H9 (cell line): ENCODE data around the gene ZG16. TPM values are rescaled to one million over a fixed set of nuclear protein-coding genes. Genes with fewer than 3 reads are reported as not detected.

Experiments
- DNase-seq: peaks from one replicate; pipeline ENCODE4 v3.0.0-alpha.2; 2017
- H2AFZ ChIP-seq: one replicate; pipeline ENCODE4 v1.6.1; 2013; ENCODE audit warnings: mild to moderate bottlenecking, low read length, control low read depth, moderate library complexity
- H2AK5ac ChIP-seq: 2 replicates; pipeline ENCODE4 v1.6.1; 2013; ENCODE audit warnings: low read length, control low read depth, mixed read lengths; ENCODE audit not compliant: insufficient read length
- H2BK120ac ChIP-seq: one replicate; pipeline ENCODE4 v1.6.1; 2013; ENCODE audit warnings: low read depth, mild to moderate bottlenecking, low read length, control low read depth, inconsistent platforms; ENCODE audit not compliant: poor library complexity, severe bottlenecking
- H2BK12ac ChIP-seq: 2 replicates; pipeline ENCODE4 v1.6.1; 2013; ENCODE audit warnings: low read length, control low read depth, mixed read lengths, low read depth; ENCODE audit not compliant: insufficient read length
- H2BK15ac ChIP-seq: 2 replicates; pipeline ENCODE4 v1.6.1; 2013; ENCODE audit warnings: low read depth, low read length, control low read depth
- H2BK20ac ChIP-seq: one replicate; pipeline ENCODE4 v1.6.1; 2013; ENCODE audit warnings: low read depth, mild to moderate bottlenecking, low read length, control low read depth, inconsistent platforms; ENCODE audit not compliant: poor library complexity, severe bottlenecking
- H2BK5ac ChIP-seq: 2 replicates; pipeline ENCODE4 v1.6.1; 2013; ENCODE audit warnings: low read length, control low read depth, mixed read lengths; ENCODE audit not compliant: insufficient read length
- H3K14ac ChIP-seq: 2 replicates; pipeline ENCODE4 v1.6.1; 2013; ENCODE audit warnings: low read length, control low read depth; ENCODE audit not compliant: insufficient read depth
- H3K18ac ChIP-seq: 2 replicates; pipeline ENCODE4 v1.6.1; 2013; ENCODE audit warnings: low read depth, mild to moderate bottlenecking, mixed read lengths, low read length, control low read depth; ENCODE audit not compliant: insufficient read length
- H3K23ac ChIP-seq: 2 replicates; pipeline ENCODE4 v1.6.1; 2013; ENCODE audit warnings: low read length, control low read depth, mixed read lengths, low read depth; ENCODE audit not compliant: insufficient read length
- H3K23me2 ChIP-seq: 2 replicates; pipeline ENCODE4 v1.6.1; 2013; ENCODE audit warnings: low read depth, mild to moderate bottlenecking, mixed read lengths, low read length, control low read depth; ENCODE audit not compliant: insufficient read length, poor library complexity, severe bottlenecking
- H3K27ac ChIP-seq: 2 replicates; pipeline ENCODE4 v1.5.1; 2013; ENCODE audit warnings: low read length, control low read depth, mixed read lengths, low read depth; ENCODE audit not compliant: insufficient read length
- H3K27me3 ChIP-seq: 2 replicates; pipeline ENCODE4 v1.6.1; 2013; ENCODE audit warnings: low read length, control low read depth, inconsistent platforms; ENCODE audit not compliant: insufficient read depth
- H3K4ac ChIP-seq: 2 replicates; pipeline ENCODE4 v1.6.1; 2013; ENCODE audit warnings: low read depth, mild to moderate bottlenecking, control low read depth, inconsistent platforms, low read length, moderate library complexity
- H3K4me1 ChIP-seq: 2 replicates; pipeline ENCODE4 v1.6.1; 2013; ENCODE audit warnings: low read length, control low read depth, inconsistent platforms; ENCODE audit not compliant: insufficient read depth
- H3K4me2 ChIP-seq: 2 replicates; pipeline ENCODE4 v1.6.1; 2013; ENCODE audit warnings: low read length, control low read depth, mixed read lengths; ENCODE audit not compliant: insufficient read length, insufficient read depth
- H3K56ac ChIP-seq: 2 replicates; pipeline ENCODE4 v1.6.1; 2013; ENCODE audit warnings: low read depth, mild to moderate bottlenecking, mixed read lengths, low read length, control low read depth; ENCODE audit not compliant: insufficient read length
- H3K79me1 ChIP-seq: 2 replicates; pipeline ENCODE4 v1.6.1; 2013; ENCODE audit warnings: low read depth, mild to moderate bottlenecking, moderate library complexity, low read length, control low read depth, inconsistent platforms; ENCODE audit not compliant: insufficient read depth, poor library complexity, severe bottlenecking
- H3K79me2 ChIP-seq: 2 replicates; pipeline ENCODE4 v1.6.1; 2013; ENCODE audit warnings: low read length, control low read depth, inconsistent platforms; ENCODE audit not compliant: insufficient read depth
- H3K9ac ChIP-seq: 2 replicates; pipeline ENCODE4 v1.6.1; 2013; ENCODE audit warnings: low read length, control low read depth, mixed read lengths; ENCODE audit not compliant: insufficient read length; ENCODE audit errors: extremely low read depth
- H3K9me3 ChIP-seq: one replicate; pipeline ENCODE4 v1.6.1; 2013; ENCODE audit warnings: low read depth, low read length, inconsistent platforms; ENCODE audit not compliant: control insufficient read depth
- H3T11ph ChIP-seq: one replicate; pipeline ENCODE4 v1.6.1; 2013; ENCODE audit warnings: mild to moderate bottlenecking, low read length, control low read depth, inconsistent platforms
- H4K20me1 ChIP-seq: one replicate; pipeline ENCODE4 v1.6.1; 2013; ENCODE audit not compliant: control insufficient read depth, insufficient read length, insufficient read depth
- H4K5ac ChIP-seq: 2 replicates; pipeline ENCODE4 v1.6.1; 2013; ENCODE audit warnings: low read depth, mild to moderate bottlenecking, mixed read lengths, low read length, control low read depth; ENCODE audit not compliant: insufficient read length
- H4K8ac ChIP-seq: replicated peaks from 2 replicates; pipeline ENCODE4 v1.6.1; 2013; ENCODE audit warnings: low read length, control low read depth, mixed read lengths, low read depth; ENCODE audit not compliant: insufficient read length
- H4K91ac ChIP-seq: 2 replicates; pipeline ENCODE4 v1.6.1; 2013; ENCODE audit warnings: low read depth, mild to moderate bottlenecking, moderate library complexity, mixed read lengths, low read length, control low read depth; ENCODE audit not compliant: insufficient read length
- H3K27ac Mint-ChIP-seq, 3 experiments: 2 replicates in 2 of 3; 3 replicates in 1 of 3; pipeline ENCODE4 v1.8.0; 2020 to 2021; ENCODE audit warnings: mixed read lengths in 3 of 3, mild to moderate bottlenecking in 1 of 3, moderate library complexity in 1 of 3
- H3K27me3 Mint-ChIP-seq: 2 replicates; pipeline ENCODE4 v1.8.0; 2021; ENCODE audit warnings: low read depth, mild to moderate bottlenecking, moderate library complexity, mixed read lengths
- H3K36me3 Mint-ChIP-seq, 3 experiments: 2 replicates in 2 of 3; 3 replicates in 1 of 3; pipeline ENCODE4 v1.8.0; 2020 to 2021; ENCODE audit warnings: low read depth in 3 of 3, mixed read lengths in 3 of 3; ENCODE audit not compliant: insufficient read depth in 1 of 3
- H3K4me1 Mint-ChIP-seq, 2 experiments: 2 replicates each; pipeline ENCODE4 v1.8.0; 2020; ENCODE audit warnings: mixed read lengths in 2 of 2
- H3K4me3 Mint-ChIP-seq, 2 experiments: 2 replicates in 1 of 2; 3 replicates in 1 of 2; pipeline ENCODE4 v1.8.0; 2020 to 2021; ENCODE audit warnings: mild to moderate bottlenecking in 2 of 2, mixed read lengths in 2 of 2, moderate library complexity in 1 of 2
- H3K9me3 Mint-ChIP-seq, 2 experiments: 2 replicates in 1 of 2; 3 replicates in 1 of 2; pipeline ENCODE4 v1.8.0; 2020; ENCODE audit warnings: mild to moderate bottlenecking in 2 of 2, mixed read lengths in 2 of 2, moderate library complexity in 1 of 2
- WGBS: extraction: QIAGEN DNeasy Blood & Tissue Kit; methylation state at CpG from one replicate; pipeline ENCODE4 v1.1.7; 2013; ENCODE audit warnings: missing lambda C conversion rate, low lambda C conversion rate, mixed read lengths; ENCODE audit not compliant: insufficient read length; ENCODE audit errors: extremely low coverage; 5-methylcytosine and 5-hydroxymethylcytosine counted together
- total RNA-seq: library from RNA; stranded (reverse); gene quantifications from 2 replicates; pipeline ENCODE4 v1.2.1, GENCODE V29; 2021
- TF ChIP-seq, protein P1 (sequence below): fragments of 200-600 bp; sonication (generic); conservative IDR thresholded peaks from 3 replicates; pipeline ENCODE4 v1.8.0; 2021; ENCODE audit warnings: antibody characterized with exemption, mild to moderate bottlenecking

Gene ZG16
- total RNA-seq, 1 experiment from 2014 or later, result not detected

DNA sequence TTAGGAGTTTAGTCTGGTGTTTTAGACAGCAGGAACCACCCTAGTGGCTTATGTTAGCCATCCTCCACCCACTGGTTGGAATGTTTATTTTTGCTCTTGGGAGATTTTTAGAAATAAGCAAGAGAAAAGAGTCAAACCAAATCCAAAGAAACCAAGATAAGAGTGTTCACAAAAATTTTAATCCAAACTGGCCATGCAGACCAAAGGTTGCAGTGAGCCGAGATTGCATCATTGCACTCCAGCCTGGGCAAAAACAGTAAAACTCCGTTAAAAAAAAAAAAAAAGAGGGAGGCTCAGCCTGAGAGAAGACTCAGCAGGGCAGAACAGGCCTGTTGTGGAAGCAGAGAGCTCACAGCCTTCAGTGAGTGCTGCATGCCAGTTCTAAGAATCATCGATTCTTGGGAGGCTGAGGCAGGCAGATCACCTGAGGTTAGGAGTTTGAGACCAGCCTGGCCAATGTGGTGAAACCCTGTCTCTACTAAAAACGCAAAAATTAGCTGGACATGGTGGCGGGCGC is 20.0 kb upstream of the ZG16 start:
- no peak overlapping the region for H2BK15ac ChIP-seq
- H2AK5ac ChIP-seq, result no peak overlapping the region
- Mint-ChIP-seq H3K4me3 (no peak overlapping the region), H3K4me1 (peaks cover 5 to 17% of the 10 kb centered on the region in 2 experiments; a peak in 2 of 4 replicates), H3K27ac (peak overlapping the region in 1 of 3 experiments; percentile 93; a peak in 3 of 7 replicates), H3K9me3 (no peaks in the 10 kb centered on the region; a peak in 1 of 5 replicates), H3K36me3 (no peaks in the 10 kb centered on the region), H3K27me3 (peaks cover 2% of the 10 kb centered on the region)
- H2BK5ac ChIP-seq, result no peak overlapping the region
- H3K4me2 ChIP-seq, result no peak overlapping the region
- no peaks in the 10 kb centered on the region for H3K27me3 ChIP-seq
- TF ChIP-seq, protein P1, sequence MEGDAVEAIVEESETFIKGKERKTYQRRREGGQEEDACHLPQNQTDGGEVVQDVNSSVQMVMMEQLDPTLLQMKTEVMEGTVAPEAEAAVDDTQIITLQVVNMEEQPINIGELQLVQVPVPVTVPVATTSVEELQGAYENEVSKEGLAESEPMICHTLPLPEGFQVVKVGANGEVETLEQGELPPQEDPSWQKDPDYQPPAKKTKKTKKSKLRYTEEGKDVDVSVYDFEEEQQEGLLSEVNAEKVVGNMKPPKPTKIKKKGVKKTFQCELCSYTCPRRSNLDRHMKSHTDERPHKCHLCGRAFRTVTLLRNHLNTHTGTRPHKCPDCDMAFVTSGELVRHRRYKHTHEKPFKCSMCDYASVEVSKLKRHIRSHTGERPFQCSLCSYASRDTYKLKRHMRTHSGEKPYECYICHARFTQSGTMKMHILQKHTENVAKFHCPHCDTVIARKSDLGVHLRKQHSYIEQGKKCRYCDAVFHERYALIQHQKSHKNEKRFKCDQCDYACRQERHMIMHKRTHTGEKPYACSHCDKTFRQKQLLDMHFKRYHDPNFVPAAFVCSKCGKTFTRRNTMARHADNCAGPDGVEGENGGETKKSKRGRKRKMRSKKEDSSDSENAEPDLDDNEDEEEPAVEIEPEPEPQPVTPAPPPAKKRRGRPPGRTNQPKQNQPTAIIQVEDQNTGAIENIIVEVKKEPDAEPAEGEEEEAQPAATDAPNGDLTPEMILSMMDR, result no peak; the same call in 2 of the 3 replicates
- no peaks in the 10 kb centered on the region for H3K9me3 ChIP-seq
- no CpG with 5 or more reads among the region's 6 CpGs for WGBS
- no peaks in the 10 kb centered on the region for H3K4me1 ChIP-seq
- no peaks in the 10 kb centered on the region for H3K23me2 ChIP-seq
- H4K91ac ChIP-seq, result no peak overlapping the region
- no peaks in the 10 kb centered on the region for H3K79me2 ChIP-seq
- H4K20me1 ChIP-seq, result no peaks in the 10 kb centered on the region
- no peak overlapping the region for H2BK12ac ChIP-seq
- H4K8ac ChIP-seq, result no peak overlapping the region
- H2BK120ac ChIP-seq, result no peak overlapping the region
- H2AFZ ChIP-seq, result no peak overlapping the region
- H3K27ac ChIP-seq, result no peak overlapping the region
- H3K14ac ChIP-seq, result no peak overlapping the region
- H3K79me1 ChIP-seq, result no peaks in the 10 kb centered on the region
- H2BK20ac ChIP-seq, result no peak overlapping the region
- H3K23ac ChIP-seq, result no peak overlapping the region
- H3K18ac ChIP-seq, result no peak overlapping the region
- no peak overlapping the region for H3K4ac ChIP-seq
- H4K5ac ChIP-seq, result no peak overlapping the region
- H3T11ph ChIP-seq, result no peak overlapping the region
- DNase-seq, result no peak
- H3K9ac ChIP-seq, result no peak overlapping the region
- no peak overlapping the region for H3K56ac ChIP-seq
